ENCODE results near the gene ERLIN1. TPM values are rescaled to one million over a fixed set of nuclear protein-coding genes. Genes with fewer than 3 reads are reported as not detected.

Gene ERLIN1
- total RNA-seq, 5 donors from 2014 or later (not counting 1 experiment from before 2014, with no cell fraction given), result 4.1 to 11.6 (median 8.9) TPM

DNA sequence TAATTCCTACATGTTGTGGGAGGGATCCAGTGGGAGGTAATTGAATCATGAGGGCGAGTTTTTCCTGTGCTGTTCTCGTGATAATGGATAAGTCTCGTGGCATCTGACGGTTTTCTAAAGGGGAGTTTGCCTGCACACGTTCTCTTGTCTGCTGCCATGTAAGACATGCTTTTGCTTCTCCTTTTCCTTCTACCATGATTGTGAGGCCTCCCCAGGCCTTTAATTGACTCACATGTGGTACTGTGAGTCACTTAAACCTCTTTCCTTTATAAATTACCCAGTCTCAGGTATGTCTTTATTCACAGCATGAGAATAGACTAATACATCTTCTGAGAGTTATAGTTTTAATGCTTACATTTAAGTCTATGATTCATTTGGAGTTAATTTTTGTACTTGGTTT lies 81.5 kb downstream of the ERLIN1 start:
- Mint-ChIP-seq H3K27ac (no peak overlapping the region), H3K36me3 (no peaks in the 10 kb centered on the region), H3K4me1 (no peaks in the 10 kb centered on the region), H3K9me3 (peaks cover 0 to 4% (median 3%) of the 10 kb centered on the region in 3 donors), H3K4me3 (no peak overlapping the region), H3K27me3 (peaks cover 33 to 41% of the 10 kb centered on the region in 2 donors)
- ChIA-PET POLR2A (no interaction called here), CTCF (no interaction called here)
- Histone ChIP-seq H3K27me3 (replicated peaks in 1 of 2; ENCODE audit: control insufficient read depth in 2 of 2, extremely low read depth in 1 of 2, insufficient read depth in 2 of 2, low read length in 1 of 2) (peaks cover 0 to 11% of the 10 kb centered on the region in 2 experiments), H3K36me3 (ENCODE audit: control insufficient read depth in 2 of 2, extremely low read depth in 1 of 2, insufficient read depth in 1 of 2, low read length in 1 of 2) (no peaks in the 10 kb centered on the region), H3K4me3 (ENCODE audit: control insufficient read depth in 1 of 2, extremely low read depth in 1 of 2, low read length in 1 of 2) (no peak overlapping the region), H3K4me1 (ENCODE audit: control insufficient read depth in 1 of 2, extremely low read depth in 1 of 2, insufficient read depth in 2 of 2, low read length in 2 of 2) (no peaks in the 10 kb centered on the region), H3K27ac (ENCODE audit: low read length) (no peak overlapping the region), H3K9me3 (no peaks in the 10 kb centered on the region)
- 100% methylated on average over 3 of the region's 5 CpGs for WGBS (ENCODE audit: insufficient coverage)
- DNase-seq (no peak), ATAC-seq (replicated peaks in 1 of 4) (no peak)

DNA sequence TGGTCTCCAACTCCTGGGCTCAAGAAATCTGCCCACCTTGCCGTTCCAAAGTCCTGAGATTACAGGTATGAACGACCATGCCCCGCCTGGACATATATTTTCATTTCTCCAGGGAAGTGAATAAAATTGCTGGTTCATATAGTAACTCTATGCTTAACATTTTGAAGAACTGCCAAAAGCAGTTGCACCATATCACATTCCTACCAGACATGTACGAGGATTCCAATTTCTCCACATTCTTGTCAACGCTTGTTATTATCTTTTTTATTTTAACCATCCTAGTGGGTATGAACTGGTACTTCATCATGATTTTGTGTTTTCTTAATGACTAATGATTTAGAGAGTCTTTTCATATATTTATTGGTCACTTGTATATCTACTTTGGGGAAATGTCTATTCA lies 82.2 kb downstream of the ERLIN1 start:
- H3K9me3 ChIP-seq, result no peaks in the 10 kb centered on the region
- DNase-seq, result no peak
- H3K27me3 ChIP-seq (replicated peaks in 1 of 2; ENCODE audit: control insufficient read depth in 2 of 2, extremely low read depth in 1 of 2, insufficient read depth in 2 of 2, low read length in 1 of 2), result peaks cover 0 to 11% of the 10 kb centered on the region in 2 experiments
- Mint-ChIP-seq H3K36me3 (no peaks in the 10 kb centered on the region), H3K9me3 (peaks cover 0 to 4% (median 3%) of the 10 kb centered on the region in 3 donors), H3K27ac (no peak overlapping the region), H3K4me3 (no peak overlapping the region), H3K4me1 (no peaks in the 10 kb centered on the region), H3K27me3 (peaks cover 33 to 38% of the 10 kb centered on the region in 2 donors)
- POLR2A ChIA-PET, result no interaction called here
- CTCF ChIA-PET, result no interaction called here
- no peak overlapping the region for H3K4me3 ChIP-seq (ENCODE audit: control insufficient read depth in 1 of 2, extremely low read depth in 1 of 2, low read length in 1 of 2)
- ATAC-seq (replicated peaks in 1 of 4), result no peak
- no peaks in the 10 kb centered on the region for H3K36me3 ChIP-seq (ENCODE audit: control insufficient read depth in 2 of 2, extremely low read depth in 1 of 2, insufficient read depth in 1 of 2, low read length in 1 of 2)
- no peak overlapping the region for H3K27ac ChIP-seq (ENCODE audit: low read length)
- H3K4me1 ChIP-seq (ENCODE audit: control insufficient read depth in 1 of 2, extremely low read depth in 1 of 2, insufficient read depth in 2 of 2, low read length in 2 of 2), result no peaks in the 10 kb centered on the region
- no CpG with 5 or more reads among the region's 5 CpGs for WGBS (ENCODE audit: insufficient coverage)

DNA sequence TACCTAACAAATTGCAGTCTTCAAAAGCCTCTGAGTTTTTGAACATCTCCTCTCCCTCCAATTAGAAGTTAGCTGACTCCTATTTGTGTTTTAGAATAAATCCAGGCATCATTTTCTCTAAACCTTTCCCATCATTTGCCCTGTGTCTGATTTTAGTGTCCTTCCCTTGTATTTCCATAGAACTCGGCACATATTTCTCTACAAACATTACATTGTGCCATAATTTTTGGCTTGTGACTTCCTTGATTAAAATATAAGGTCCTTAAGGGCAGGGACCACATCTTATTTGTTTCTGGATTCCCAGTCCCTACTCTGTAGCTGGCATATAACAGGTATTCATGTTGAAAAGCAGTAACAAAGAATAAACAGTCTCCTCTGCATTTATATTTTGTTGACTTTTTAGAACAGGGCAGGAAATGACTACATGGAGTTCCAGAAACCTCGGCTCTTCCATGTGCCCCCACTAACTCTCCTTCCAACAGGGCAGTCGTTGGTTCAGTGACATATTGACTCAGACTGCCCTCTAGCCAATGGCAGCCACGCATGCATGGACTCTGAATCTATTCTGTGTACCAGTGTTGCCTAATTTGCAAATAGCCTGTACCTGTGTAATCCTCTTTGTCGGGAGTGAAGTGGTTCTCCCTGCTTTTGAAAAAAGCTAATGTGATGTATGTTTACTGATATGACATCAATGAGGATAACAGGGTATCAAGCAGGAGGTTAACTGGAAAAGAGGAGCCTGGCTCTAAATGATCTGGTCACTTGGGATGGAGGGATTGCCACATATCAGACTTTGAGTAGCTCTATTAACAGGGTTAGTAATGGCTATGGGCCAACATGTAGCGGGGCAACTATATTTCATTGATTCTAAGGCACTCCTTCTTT lies 84.4 kb downstream of the ERLIN1 start:
- H3K27ac Mint-ChIP-seq, result no peak overlapping the region
- no peaks in the 10 kb centered on the region for H3K36me3 ChIP-seq (ENCODE audit: control insufficient read depth in 2 of 2, extremely low read depth in 1 of 2, insufficient read depth in 1 of 2, low read length in 1 of 2)
- peaks cover 33 to 44% of the 10 kb centered on the region in 2 donors for H3K27me3 Mint-ChIP-seq
- ATAC-seq (replicated peaks in 1 of 4) (no peak), DNase-seq (no peak)
- H3K27me3 ChIP-seq (replicated peaks in 1 of 2; ENCODE audit: control insufficient read depth in 2 of 2, extremely low read depth in 1 of 2, insufficient read depth in 2 of 2, low read length in 1 of 2), result peaks cover 0 to 4% of the 10 kb centered on the region in 2 experiments
- H3K9me3 Mint-ChIP-seq, result peaks cover 0 to 4% (median 3%) of the 10 kb centered on the region in 3 donors
- CTCF ChIA-PET, result no interaction called here
- WGBS (ENCODE audit: insufficient coverage), result 65% methylated on average over 2 of the region's 6 CpGs
- no peaks in the 10 kb centered on the region for H3K9me3 ChIP-seq
- no peak overlapping the region for H3K4me3 ChIP-seq (ENCODE audit: control insufficient read depth in 1 of 2, extremely low read depth in 1 of 2, low read length in 1 of 2)
- POLR2A ChIA-PET, result interaction anchor here in 1 of 2 donors (0.6 kb wide), 1 partner anchor 723 kb away, joined by 10 read pairs; no protein-coding TSS in a partner anchor
- no peaks in the 10 kb centered on the region for H3K4me1 Mint-ChIP-seq
- no peak overlapping the region for H3K4me3 Mint-ChIP-seq
- H3K27ac ChIP-seq (ENCODE audit: low read length), result no peak overlapping the region
- no peaks in the 10 kb centered on the region for H3K4me1 ChIP-seq (ENCODE audit: control insufficient read depth in 1 of 2, extremely low read depth in 1 of 2, insufficient read depth in 2 of 2, low read length in 2 of 2)
- no peaks in the 10 kb centered on the region for H3K36me3 Mint-ChIP-seq

DNA sequence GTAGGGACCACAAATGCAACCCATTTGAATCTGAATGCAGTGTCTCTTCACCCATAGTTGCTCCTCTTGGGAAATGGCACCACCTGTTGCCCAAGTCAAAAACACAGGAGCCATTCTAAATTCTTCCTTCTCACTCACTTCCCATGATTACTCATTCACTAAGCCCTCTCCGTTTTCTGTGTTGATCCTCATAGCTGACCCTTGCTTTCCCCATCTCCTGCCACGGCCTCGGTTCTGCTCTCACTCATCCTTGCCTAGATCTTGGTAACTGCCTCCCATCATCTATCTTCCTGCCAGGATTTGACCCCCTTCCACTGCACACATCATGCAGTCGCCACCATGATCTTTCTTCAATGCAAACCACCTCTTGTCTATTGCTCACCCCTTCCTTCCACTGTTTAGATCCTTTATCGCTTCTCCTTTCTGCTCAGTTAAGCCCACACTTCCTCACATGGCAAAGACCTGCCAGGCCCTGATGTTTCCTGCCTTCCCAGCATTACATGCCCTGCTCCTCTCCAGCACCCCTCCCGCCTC lies 85.1 kb downstream of the ERLIN1 start:
- H3K27ac ChIP-seq (ENCODE audit: low read length), result no peak overlapping the region
- H3K27ac Mint-ChIP-seq, result no peak overlapping the region
- no peaks in the 10 kb centered on the region for H3K4me1 ChIP-seq (ENCODE audit: control insufficient read depth in 1 of 2, extremely low read depth in 1 of 2, insufficient read depth in 2 of 2, low read length in 2 of 2)
- no peak for ATAC-seq (replicated peaks in 1 of 4)
- ChIA-PET CTCF (no interaction called here), POLR2A (interaction anchor here in 1 of 2 donors (0.6 kb wide), 1 partner anchor 724 kb away, joined by 10 read pairs; no protein-coding TSS in a partner anchor)
- no peak for DNase-seq
- H3K4me1 Mint-ChIP-seq, result no peaks in the 10 kb centered on the region
- no peaks in the 10 kb centered on the region for H3K36me3 Mint-ChIP-seq
- H3K9me3 ChIP-seq, result no peaks in the 10 kb centered on the region
- H3K36me3 ChIP-seq (ENCODE audit: control insufficient read depth in 2 of 2, extremely low read depth in 1 of 2, insufficient read depth in 1 of 2, low read length in 1 of 2), result no peaks in the 10 kb centered on the region
- WGBS (ENCODE audit: insufficient coverage), result 35% methylated on average over 5 of the region's 6 CpGs
- peaks cover 0 to 4% of the 10 kb centered on the region in 2 experiments for H3K27me3 ChIP-seq (replicated peaks in 1 of 2; ENCODE audit: control insufficient read depth in 2 of 2, extremely low read depth in 1 of 2, insufficient read depth in 2 of 2, low read length in 1 of 2)
- H3K4me3 ChIP-seq (ENCODE audit: control insufficient read depth in 1 of 2, extremely low read depth in 1 of 2, low read length in 1 of 2), result no peak overlapping the region
- peaks cover 0 to 4% (median 3%) of the 10 kb centered on the region in 3 donors for H3K9me3 Mint-ChIP-seq
- H3K4me3 Mint-ChIP-seq, result no peak overlapping the region
- H3K27me3 Mint-ChIP-seq, result peaks cover 36 to 43% of the 10 kb centered on the region in 2 donors

Other genes with a start within 250 kb of the ERLIN1 start
- gene DNMBP, start 176.1 kb downstream of the ERLIN1 start, total RNA-seq, result 1 to 10 TPM; 4.4 to 5.8 (median 4.6) TPM
- not detected for gene CPN1, start 104.2 kb downstream of the ERLIN1 start, total RNA-seq
- 10 to 100 TPM; 16.5 to 18.7 (median 17.2) TPM for gene CHUK, start 43.6 kb upstream of the ERLIN1 start, total RNA-seq
- 10 to 100 TPM; 37.2 to 43.9 (median 39.2) TPM for gene CWF19L1, start 81.6 kb upstream of the ERLIN1 start, total RNA-seq
- gene BLOC1S2, start 100.7 kb upstream of the ERLIN1 start, total RNA-seq, result 10 to 100 TPM; 30.2 to 44.1 (median 38.0) TPM
- gene PKD2L1, start 144.2 kb upstream of the ERLIN1 start, total RNA-seq, result not detected
- 1 to 10 TPM; 2.1 to 5.7 (median 4.7) TPM for gene SCD, start 161.2 kb upstream of the ERLIN1 start, total RNA-seq

Measured in T-cell (primary cell).